Measurements from ENCODE around the gene AKR1C8. TPM values are rescaled to one million over a fixed set of nuclear protein-coding genes. Genes with fewer than 3 reads are reported as not detected.
"Not testable (repeated sequence)": the region's sequence is repeated elsewhere in the genome, so short reads cannot be mapped to it uniquely, and the experiment has no call there.

AKR1C8 gene
- total RNA-seq (1 to 10 TPM; 8.5 to 9.2 TPM), polyA plus RNA-seq (not detected)

- Histone ChIP-seq H3K27me3 (ENCODE audit: insufficient read depth, low read length) (no peaks in the 10 kb centered on the region), H3K27ac (ENCODE audit: low read depth, low read length) (no peak within 1 kb of the TSS), H3K9me3 (ENCODE audit: control insufficient read depth in 1 of 2, low read length in 2 of 2) (no peaks in the 10 kb centered on the region), H3K4me1 (ENCODE audit: insufficient read depth, low read length) (no peaks in the 10 kb centered on the region), H3K4me3 (ENCODE audit: low read length in 2 of 2) (no peak within 1 kb of the TSS), H3K36me3 (ENCODE audit: insufficient read depth, low read length) (no peaks in the 10 kb centered on the region)
- Mint-ChIP-seq H3K4me1 (no peaks in the 10 kb centered on the region), H3K27ac (no peak within 1 kb of the TSS), H3K4me3 (no peak within 1 kb of the TSS), H3K36me3 (peaks cover 2 to 15% of the 10 kb centered on the region in 2 donors), H3K9me3 (peaks cover 0 to 6% (median 0%) of the 10 kb centered on the region in 8 donors), H3K27me3 (peaks cover 0 to 8% of the 10 kb centered on the region in 2 donors)
- ChIA-PET CTCF (ENCODE audit: partially characterized antibody) (no interaction called here), POLR2A (ENCODE audit: partially characterized antibody) (no interaction called here)
- DNase-seq = no peak
- intact Hi-C loops (cut with micrococcal nuclease) = no loop called here
These were observed at the start of gene AKR1C8 for GRCh38 chr10:5184987-5185775. Gene AKR1C8, minus strand, starts transcription at chr10:5185150. Its CDS starts 46 bp downstream, at chr10:5185104.

GRCh38 chr10:5234106-5234860 is 49.3 kb upstream of the AKR1C8 start:
- Histone ChIP-seq H3K27ac (ENCODE audit: low read depth, low read length) (no peak overlapping the region), H3K4me1 (ENCODE audit: insufficient read depth, low read length) (no peaks in the 10 kb centered on the region), H3K9me3 (ENCODE audit: control insufficient read depth in 1 of 2, low read length in 2 of 2) (no peaks in the 10 kb centered on the region), H3K36me3 (ENCODE audit: insufficient read depth, low read length) (no peaks in the 10 kb centered on the region), H3K4me3 (ENCODE audit: low read length in 2 of 2) (no peak overlapping the region), H3K27me3 (ENCODE audit: insufficient read depth, low read length) (no peaks in the 10 kb centered on the region)
- Mint-ChIP-seq H3K9me3 (peaks cover 0 to 35% (median 24%) of the 10 kb centered on the region in 8 donors), H3K36me3 (peaks cover 51 to 54% of the 10 kb centered on the region in 2 donors), H3K4me3 (no peak overlapping the region), H3K27me3 (no peaks in the 10 kb centered on the region), H3K27ac (no peak overlapping the region), H3K4me1 (no peaks in the 10 kb centered on the region)
- intact Hi-C loops (cut with micrococcal nuclease) = no loop called here
- CTCF ChIA-PET (ENCODE audit: partially characterized antibody) = no interaction called here
- POLR2A ChIA-PET (ENCODE audit: partially characterized antibody) = no interaction called here
- DNase-seq = no peak

GRCh38 chr10:5233324-5233723 is 48.4 kb upstream of the AKR1C8 start:
- intact Hi-C loops (cut with micrococcal nuclease) = no loop called here
- Mint-ChIP-seq H3K27ac (no peak overlapping the region), H3K36me3 (peaks cover 43 to 45% of the 10 kb centered on the region in 2 donors), H3K4me3 (no peak overlapping the region), H3K27me3 (no peaks in the 10 kb centered on the region), H3K9me3 (peaks cover 0 to 28% (median 21%) of the 10 kb centered on the region in 8 donors), H3K4me1 (no peaks in the 10 kb centered on the region)
- H3K4me1 ChIP-seq (ENCODE audit: insufficient read depth, low read length) = no peaks in the 10 kb centered on the region
- H3K27me3 ChIP-seq (ENCODE audit: insufficient read depth, low read length) = no peaks in the 10 kb centered on the region
- no peak overlapping the region for H3K4me3 ChIP-seq (ENCODE audit: low read length in 2 of 2)
- DNase-seq = no peak
- POLR2A ChIA-PET (ENCODE audit: partially characterized antibody) = interaction anchor here (1.1 kb wide), 1 partner anchor 8 kb away, joined by 3 read pairs; no protein-coding TSS in a partner anchor
- H3K27ac ChIP-seq (ENCODE audit: low read depth, low read length) = no peak overlapping the region
- H3K9me3 ChIP-seq (ENCODE audit: control insufficient read depth in 1 of 2, low read length in 2 of 2) = no peaks in the 10 kb centered on the region
- CTCF ChIA-PET (ENCODE audit: partially characterized antibody) = interaction anchor here (1.5 kb wide), 1 partner anchor 12 kb away, joined by 3 read pairs; no protein-coding TSS in a partner anchor
- H3K36me3 ChIP-seq (ENCODE audit: insufficient read depth, low read length) = no peaks in the 10 kb centered on the region

GRCh38 chr10:5229019-5229418 is 44.1 kb upstream of the AKR1C8 start:
- intact Hi-C loops (cut with micrococcal nuclease) = no loop called here
- peaks cover 19 to 24% of the 10 kb centered on the region in 2 donors for H3K36me3 Mint-ChIP-seq
- no peak overlapping the region for H3K27ac Mint-ChIP-seq
- H3K9me3 Mint-ChIP-seq = peaks cover 0 to 9% (median 1%) of the 10 kb centered on the region in 8 donors
- no peaks in the 10 kb centered on the region for H3K4me1 ChIP-seq (ENCODE audit: insufficient read depth, low read length)
- H3K4me1 Mint-ChIP-seq = no peaks in the 10 kb centered on the region
- no peak overlapping the region for H3K4me3 ChIP-seq (ENCODE audit: low read length in 2 of 2)
- H3K27ac ChIP-seq (ENCODE audit: low read depth, low read length) = no peak overlapping the region
- H3K4me3 Mint-ChIP-seq = no peak overlapping the region
- ChIA-PET POLR2A (ENCODE audit: partially characterized antibody) (no interaction called here), CTCF (ENCODE audit: partially characterized antibody) (no interaction called here)
- no peaks in the 10 kb centered on the region for H3K36me3 ChIP-seq (ENCODE audit: insufficient read depth, low read length)
- H3K9me3 ChIP-seq (ENCODE audit: control insufficient read depth in 1 of 2, low read length in 2 of 2) = no peaks in the 10 kb centered on the region
- no peak for DNase-seq
- H3K27me3 Mint-ChIP-seq = no peaks in the 10 kb centered on the region
- no peaks in the 10 kb centered on the region for H3K27me3 ChIP-seq (ENCODE audit: insufficient read depth, low read length)

- H3K4me1 ChIP-seq (ENCODE audit: insufficient read depth, low read length); H3K4me3 Mint-ChIP-seq; H3K27ac ChIP-seq (ENCODE audit: low read depth, low read length); CTCF ChIA-PET (ENCODE audit: partially characterized antibody); H3K4me3 ChIP-seq (ENCODE audit: low read length in 2 of 2); H3K36me3 ChIP-seq (ENCODE audit: insufficient read depth, low read length); H3K4me1 Mint-ChIP-seq; H3K9me3 ChIP-seq (ENCODE audit: control insufficient read depth in 1 of 2, low read length in 2 of 2); intact Hi-C loops (cut with micrococcal nuclease); H3K27ac Mint-ChIP-seq; POLR2A ChIA-PET (ENCODE audit: partially characterized antibody); H3K27me3 ChIP-seq (ENCODE audit: insufficient read depth, low read length); DNase-seq; H3K27me3 Mint-ChIP-seq: not testable (repeated sequence)
- Mint-ChIP-seq H3K9me3 (peaks cover 0 to 13% (median 5%) of the 10 kb centered on the region in 8 donors), H3K36me3 (peaks cover 20 to 31% of the 10 kb centered on the region in 2 donors)
These were observed 38.0 kb upstream of the AKR1C8 start for GRCh38 chr10:5222942-5223341.

- no peak overlapping the region for H3K4me3 ChIP-seq (ENCODE audit: low read length in 2 of 2)
- H3K27ac Mint-ChIP-seq = no peak overlapping the region
- POLR2A ChIA-PET (ENCODE audit: partially characterized antibody) = no interaction called here
These were observed 34.3 kb upstream of the AKR1C8 start for GRCh38 chr10:5219262-5219661.

GRCh38 chr10:5216801-5217200 is 31.9 kb upstream of the AKR1C8 start:
- Histone ChIP-seq H3K27me3 (ENCODE audit: insufficient read depth, low read length) (no peaks in the 10 kb centered on the region), H3K27ac (ENCODE audit: low read depth, low read length) (no peak overlapping the region), H3K9me3 (ENCODE audit: control insufficient read depth in 1 of 2, low read length in 2 of 2) (no peaks in the 10 kb centered on the region), H3K4me1 (ENCODE audit: insufficient read depth, low read length) (no peaks in the 10 kb centered on the region), H3K4me3 (ENCODE audit: low read length in 2 of 2) (no peak overlapping the region), H3K36me3 (ENCODE audit: insufficient read depth, low read length) (no peaks in the 10 kb centered on the region)
- Mint-ChIP-seq H3K9me3 (peaks cover 0 to 10% (median 3%) of the 10 kb centered on the region in 8 donors), H3K27me3 (peaks cover 0 to 3% of the 10 kb centered on the region in 2 donors), H3K4me3 (no peak overlapping the region), H3K27ac (no peak overlapping the region), H3K36me3 (peaks cover 19 to 28% of the 10 kb centered on the region in 2 donors), H3K4me1 (no peaks in the 10 kb centered on the region)
- POLR2A ChIA-PET (ENCODE audit: partially characterized antibody) = no interaction called here
- CTCF ChIA-PET (ENCODE audit: partially characterized antibody) = no interaction called here
- no peak for DNase-seq
- intact Hi-C loops (cut with micrococcal nuclease) = no loop called here

More at GRCh38 chr10:5219262-5219661, 34.3 kb upstream of the AKR1C8 start:
- H3K4me3 Mint-ChIP-seq = no peak overlapping the region
- H3K9me3 Mint-ChIP-seq = peaks cover 0 to 17% (median 6%) of the 10 kb centered on the region in 8 donors
- CTCF ChIA-PET (ENCODE audit: partially characterized antibody) = no interaction called here
- no peak overlapping the region for H3K27ac ChIP-seq (ENCODE audit: low read depth, low read length)
- H3K36me3 Mint-ChIP-seq = peaks cover 23 to 37% of the 10 kb centered on the region in 2 donors
- no peak for DNase-seq
- peaks cover 0 to 2% of the 10 kb centered on the region in 2 donors for H3K27me3 Mint-ChIP-seq
- H3K9me3 ChIP-seq (ENCODE audit: control insufficient read depth in 1 of 2, low read length in 2 of 2) = no peaks in the 10 kb centered on the region
- H3K36me3 ChIP-seq (ENCODE audit: insufficient read depth, low read length) = no peaks in the 10 kb centered on the region
- H3K4me1 Mint-ChIP-seq = no peaks in the 10 kb centered on the region
- no peaks in the 10 kb centered on the region for H3K27me3 ChIP-seq (ENCODE audit: insufficient read depth, low read length)
- H3K4me1 ChIP-seq (ENCODE audit: insufficient read depth, low read length) = no peaks in the 10 kb centered on the region
- intact Hi-C loops (cut with micrococcal nuclease) = no loop called here

Data from CD4-positive, alpha-beta memory T cell (primary cell).